Left lobe of liver (tissue), 2 donors: ENCODE results near the gene VASH1. TPM values are rescaled to one million over a fixed set of nuclear protein-coding genes. Genes with fewer than 3 reads are reported as not detected.
A peak's percentile ranks its signal among the peaks of the same experiment; 100 is the strongest.

Experiments
- ATAC-seq: fragments of 200-7000 bp; cut with Tn5 transposase; one replicate; pipeline ENCODE4 v1.9.1; 2020; ENCODE audit warnings: mild to moderate bottlenecking, moderate library complexity
- DNase-seq: peaks from one replicate; pipeline ENCODE4 v3.0.0-alpha.2; 2020; ENCODE audit warnings: low spot score
- total RNA-seq: library from RNA; stranded (reverse); gene quantifications from one replicate; pipeline ENCODE4 v1.2.1, GENCODE V29; 2021
- donor health status: DM: no; HTN: no; CAD: no; lungs with moderate emphysema.
- donor health status: DM: no; HTN: yes; CAD: no.

The VASH1 gene
- total RNA-seq, 1 donor from 2014 or later = 3.0 TPM

DNA sequence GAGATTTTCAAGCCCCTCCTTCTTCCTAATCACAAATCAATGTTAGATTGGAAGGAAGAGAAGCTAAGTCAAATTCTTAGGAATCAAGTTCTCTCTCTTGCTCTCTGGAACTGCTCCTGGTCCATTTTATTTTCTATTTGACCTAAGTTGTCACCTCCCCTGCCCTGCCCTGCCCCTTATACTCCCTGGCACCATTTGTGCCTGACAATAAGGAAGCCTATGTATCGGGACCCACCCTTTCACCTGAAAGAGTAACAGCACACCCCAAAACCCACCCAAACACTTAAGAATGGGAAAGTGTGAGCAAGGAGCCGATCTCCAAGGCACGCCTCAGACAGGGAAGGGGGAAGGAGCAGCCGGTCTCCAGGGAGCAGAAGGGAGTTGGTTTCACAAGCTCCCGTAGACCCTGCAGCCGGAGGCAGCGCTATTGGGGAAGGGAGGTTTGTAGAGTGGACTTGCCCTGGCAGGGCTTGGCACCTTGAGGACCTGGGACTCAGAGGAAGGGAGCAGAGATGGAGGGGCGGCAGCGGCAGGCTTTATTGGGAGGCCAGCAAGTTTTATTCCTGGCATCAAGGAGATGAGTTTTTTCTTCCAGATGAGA is 66.5 kb downstream of the VASH1 start:
- ATAC-seq (no peak), DNase-seq (no peak)

DNA sequence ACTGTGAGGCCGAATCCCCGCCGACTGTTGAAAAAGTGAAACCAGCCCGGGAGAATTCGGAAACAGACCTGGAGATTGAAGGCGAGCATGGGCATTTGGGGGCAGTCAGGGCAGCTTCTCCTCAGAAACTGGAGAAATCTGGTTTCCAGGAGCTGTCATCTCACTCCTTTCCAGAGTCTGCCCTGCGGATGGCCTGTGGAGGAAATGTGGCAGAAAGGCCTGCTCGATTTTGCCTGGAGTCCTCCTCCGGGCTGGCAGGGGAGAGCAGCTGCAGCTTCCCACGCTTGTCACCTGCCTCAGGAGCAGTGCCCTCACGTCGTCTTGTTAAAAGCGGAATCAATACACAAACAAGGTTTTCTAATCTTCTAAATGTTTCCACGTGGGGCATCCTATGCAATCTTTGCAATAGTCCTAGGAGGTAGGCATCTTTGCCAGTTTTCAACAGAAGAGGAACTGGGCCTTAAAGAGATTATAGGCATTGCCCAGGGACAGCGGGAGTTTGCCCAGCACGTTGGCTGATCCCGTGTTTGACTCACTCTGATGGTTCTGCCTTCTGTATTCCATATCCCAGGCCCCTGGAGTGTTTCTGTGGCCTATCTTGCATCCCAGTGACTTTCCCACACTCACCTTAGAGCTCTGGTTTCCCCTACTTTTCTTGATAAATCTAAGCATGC is 67.2 kb downstream of the VASH1 start:
- ATAC-seq = no peak

GRCh38 chr14:76829013-76829365 is 67.7 kb downstream of the VASH1 start:
- no peak for ATAC-seq
- DNase-seq = no peak

More for the DNA sequence above, 67.2 kb downstream of the VASH1 start:
- no peak for DNase-seq

DNA sequence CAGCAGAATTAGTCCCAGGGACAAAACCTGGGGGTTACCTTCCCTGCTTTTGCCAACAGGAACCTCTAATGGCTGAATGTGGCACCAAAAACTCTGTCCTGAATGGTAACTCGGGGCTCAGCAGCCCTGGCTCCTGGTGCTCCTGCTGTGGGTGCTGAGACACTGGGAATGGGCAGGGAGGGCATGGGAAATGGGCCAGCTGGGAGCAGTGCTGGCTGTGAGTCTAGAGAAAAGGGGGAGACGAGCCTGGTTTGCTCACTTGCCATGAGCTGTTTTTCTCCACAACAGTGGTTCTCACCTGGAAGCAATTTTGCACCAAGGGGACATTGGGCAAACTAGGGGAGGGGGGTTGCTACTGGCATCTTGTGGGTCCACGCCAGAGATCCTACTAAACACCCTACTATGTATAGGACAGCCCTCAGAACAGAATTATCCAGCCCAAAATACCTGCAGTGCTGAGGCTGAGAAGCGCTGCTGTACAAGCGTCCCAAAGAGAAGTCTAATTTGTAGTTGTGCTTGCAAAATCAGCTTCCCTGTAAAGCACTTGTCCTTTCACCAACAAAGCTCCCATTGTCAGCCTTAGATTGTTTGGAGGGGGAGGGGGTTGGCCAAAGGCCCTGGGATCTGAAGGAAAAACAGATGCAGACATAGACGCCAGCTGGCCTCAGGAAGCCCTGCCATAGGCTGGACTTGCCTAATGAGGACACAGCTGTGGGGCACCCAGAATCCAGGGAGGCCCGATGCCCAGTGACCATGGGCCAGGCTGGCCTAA is 68.6 kb downstream of the VASH1 start:
- no peak for DNase-seq
- ATAC-seq = no peak

DNA sequence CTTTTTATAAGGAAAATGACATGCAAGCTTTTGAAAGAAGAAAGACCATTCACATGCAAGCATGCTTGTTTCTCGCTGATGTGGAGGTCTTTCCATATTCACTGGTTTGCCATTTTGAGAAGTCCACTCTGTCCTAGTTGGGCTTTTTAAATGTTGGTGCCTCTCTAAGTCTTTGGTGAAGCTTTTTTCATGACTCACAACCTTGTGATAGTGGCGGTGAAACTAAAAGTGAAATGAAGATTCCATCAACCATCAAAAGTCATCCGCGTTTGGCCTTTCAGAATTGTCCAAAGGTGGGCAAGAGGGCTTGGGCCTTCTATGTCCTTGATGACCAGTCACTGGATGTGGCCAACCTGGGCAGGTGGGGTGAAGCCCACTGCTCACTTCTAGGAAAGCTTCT is 69.3 kb downstream of the VASH1 start:
- DNase-seq = no peak
- ATAC-seq = no peak

DNA sequence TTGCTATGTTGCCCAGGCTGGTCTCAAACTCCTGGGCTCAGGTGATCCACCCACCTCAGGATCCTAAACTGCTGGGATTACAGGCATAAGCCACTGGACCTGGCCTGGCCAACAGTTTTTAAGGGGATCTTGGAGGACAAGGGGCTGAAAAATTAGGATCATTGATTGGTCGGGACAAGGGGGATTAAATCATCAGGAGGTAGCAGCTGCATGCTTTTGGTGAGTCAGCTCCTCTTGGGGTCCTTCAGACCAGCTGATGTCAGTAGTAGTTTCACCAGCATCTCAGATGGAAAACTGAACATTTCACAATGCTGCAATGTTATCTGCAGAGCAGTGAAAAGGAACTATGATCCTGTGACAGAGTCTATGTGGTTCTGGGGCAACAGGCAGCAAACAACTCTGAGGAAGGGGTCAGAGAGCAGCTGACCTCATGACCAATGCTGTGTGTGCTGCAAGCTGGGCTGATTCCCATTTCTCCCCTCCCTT is 71.3 kb downstream of the VASH1 start:
- peak; percentile 85 for ATAC-seq
- DNase-seq = peak; percentile 82

Other genes starting within 250 kb of the VASH1 start
- 22.2 TPM for gene ANGEL1, start 51.4 kb downstream of the VASH1 start, total RNA-seq
- gene LRRC74A, start 64.9 kb downstream of the VASH1 start, total RNA-seq = not detected